ENCODE results near the gene CWC22.
"Not testable (repeated sequence)": the region's sequence is repeated elsewhere in the genome, so short reads cannot be mapped to it uniquely, and the experiment has no call there.

Gene CWC22

GRCh38 chr2:180006781-180007579, at the start of gene CWC22:
Gene CWC22, minus strand, starts transcription at chr2:180007297. Its CDS starts 13,956 bp downstream, at chr2:179993341.
- H3K9me3 ChIP-seq (ENCODE audit: control insufficient read depth in 2 of 2, low read length in 2 of 2) = no peaks in the 10 kb centered on the region
- peak within 1 kb of the TSS; percentile 79 to 94 for H3K9ac ChIP-seq (ENCODE audit: low read depth in 1 of 2, low read length in 2 of 2)

DNA sequence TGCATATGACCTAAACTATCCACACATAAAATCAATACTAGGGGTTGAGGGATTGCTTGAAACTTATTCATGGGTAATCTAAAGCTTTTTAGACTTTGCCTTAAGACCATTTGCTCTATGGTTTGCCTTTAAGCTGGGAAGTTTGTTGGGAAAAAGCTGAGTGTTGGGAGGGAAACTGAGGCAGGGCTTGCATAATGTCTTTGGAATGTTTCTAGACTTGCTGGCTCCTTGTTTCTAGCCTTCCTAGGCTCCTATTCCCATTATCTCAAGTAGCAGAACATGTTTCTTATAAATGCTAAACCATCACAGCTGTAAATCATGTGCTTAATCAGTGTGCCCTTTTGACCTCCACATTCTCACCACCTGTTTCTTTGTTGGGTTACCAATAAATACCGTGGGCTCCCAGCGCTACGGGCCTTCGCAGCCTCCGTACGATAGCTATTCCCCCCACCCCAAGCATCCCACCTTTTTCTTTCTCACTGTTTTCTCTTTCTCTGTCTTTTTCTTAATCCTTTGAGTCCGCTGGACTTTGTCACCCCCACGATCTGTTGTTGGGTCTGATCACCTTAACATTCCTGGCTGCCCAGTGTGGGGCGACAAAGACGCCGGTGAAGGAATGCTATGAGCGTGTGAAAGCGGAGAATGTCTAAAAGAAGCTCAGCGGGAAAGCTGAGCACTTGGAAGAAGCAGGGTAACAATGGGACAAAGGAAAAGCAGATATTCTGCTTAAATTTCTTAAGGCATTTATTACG, 49.4 kb upstream of the CWC22 start:
- H3K9ac ChIP-seq (ENCODE audit: low read depth in 1 of 2, low read length in 2 of 2) = no peak overlapping the region
- H3K9me3 ChIP-seq (ENCODE audit: control insufficient read depth in 2 of 2, low read length in 2 of 2) = no peaks in the 10 kb centered on the region
- no peaks in the 10 kb centered on the region for H3K27me3 ChIP-seq (ENCODE audit: control insufficient read depth in 2 of 2, insufficient read depth in 2 of 2, low read length in 2 of 2)
- H3K4me1 ChIP-seq (ENCODE audit: control insufficient read depth in 2 of 2, insufficient read depth in 2 of 2, low read length in 2 of 2) = no peaks in the 10 kb centered on the region
- no peaks in the 10 kb centered on the region for H3K36me3 ChIP-seq (ENCODE audit: control insufficient read depth in 2 of 2, insufficient read depth in 2 of 2, low read length in 2 of 2)
- H3K27ac ChIP-seq (ENCODE audit: low read depth in 2 of 2, low read length in 2 of 2) = no peak overlapping the region
- no peak overlapping the region for H3K4me3 ChIP-seq (ENCODE audit: low read length in 2 of 2)

More at GRCh38 chr2:180006781-180007579, at the start of gene CWC22:
- H3K27ac ChIP-seq (ENCODE audit: low read depth in 2 of 2, low read length in 2 of 2) = peak within 1 kb of the TSS; percentile 86 to 89
- no peaks in the 10 kb centered on the region for H3K36me3 ChIP-seq (ENCODE audit: control insufficient read depth in 2 of 2, insufficient read depth in 2 of 2, low read length in 2 of 2)
- no peaks in the 10 kb centered on the region for H3K27me3 ChIP-seq (ENCODE audit: control insufficient read depth in 2 of 2, insufficient read depth in 2 of 2, low read length in 2 of 2)
- H3K4me1 ChIP-seq (ENCODE audit: control insufficient read depth in 2 of 2, insufficient read depth in 2 of 2, low read length in 2 of 2) = peaks cover 7 to 12% of the 10 kb centered on the region in 2 donors
- H3K4me3 ChIP-seq (ENCODE audit: low read length in 2 of 2) = peak within 1 kb of the TSS; percentile 95 to 99

DNA sequence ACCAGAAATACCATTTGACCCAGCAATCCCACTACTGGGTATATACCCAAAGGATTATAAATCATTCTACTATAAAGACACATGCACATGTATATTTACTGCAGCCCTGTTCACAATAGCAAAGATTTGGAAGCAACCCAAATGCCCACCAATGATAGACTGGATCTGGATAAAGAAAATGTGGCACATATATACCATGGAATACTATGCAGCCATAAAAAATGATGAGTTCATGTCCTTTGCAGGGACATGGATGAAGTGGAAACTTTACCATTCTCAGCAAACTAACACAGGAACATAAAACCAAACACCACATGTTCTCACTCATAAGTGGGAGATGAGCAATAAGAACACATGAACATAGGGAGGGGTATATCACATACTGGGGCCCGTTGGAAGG, 47.5 kb upstream of the CWC22 start:
- H3K27ac ChIP-seq (ENCODE audit: low read depth in 2 of 2, low read length in 2 of 2); H3K9me3 ChIP-seq (ENCODE audit: control insufficient read depth in 2 of 2, low read length in 2 of 2); H3K4me3 ChIP-seq (ENCODE audit: low read length in 2 of 2); H3K9ac ChIP-seq (ENCODE audit: low read depth in 1 of 2, low read length in 2 of 2); H3K27me3 ChIP-seq (ENCODE audit: control insufficient read depth in 2 of 2, insufficient read depth in 2 of 2, low read length in 2 of 2); H3K36me3 ChIP-seq (ENCODE audit: control insufficient read depth in 2 of 2, insufficient read depth in 2 of 2, low read length in 2 of 2); H3K4me1 ChIP-seq (ENCODE audit: control insufficient read depth in 2 of 2, insufficient read depth in 2 of 2, low read length in 2 of 2): not testable (repeated sequence)

GRCh38 chr2:180050246-180050645, 43.1 kb upstream of the CWC22 start:
- Histone ChIP-seq H3K36me3 (ENCODE audit: control insufficient read depth in 2 of 2, insufficient read depth in 2 of 2, low read length in 2 of 2) (no peaks in the 10 kb centered on the region), H3K27me3 (ENCODE audit: control insufficient read depth in 2 of 2, insufficient read depth in 2 of 2, low read length in 2 of 2) (no peaks in the 10 kb centered on the region), H3K4me1 (ENCODE audit: control insufficient read depth in 2 of 2, insufficient read depth in 2 of 2, low read length in 2 of 2) (no peaks in the 10 kb centered on the region), H3K9me3 (ENCODE audit: control insufficient read depth in 2 of 2, low read length in 2 of 2) (no peaks in the 10 kb centered on the region), H3K9ac (ENCODE audit: low read depth in 1 of 2, low read length in 2 of 2) (no peak overlapping the region), H3K27ac (ENCODE audit: low read depth in 2 of 2, low read length in 2 of 2) (no peak overlapping the region), H3K4me3 (ENCODE audit: low read length in 2 of 2) (no peak overlapping the region)

DNA sequence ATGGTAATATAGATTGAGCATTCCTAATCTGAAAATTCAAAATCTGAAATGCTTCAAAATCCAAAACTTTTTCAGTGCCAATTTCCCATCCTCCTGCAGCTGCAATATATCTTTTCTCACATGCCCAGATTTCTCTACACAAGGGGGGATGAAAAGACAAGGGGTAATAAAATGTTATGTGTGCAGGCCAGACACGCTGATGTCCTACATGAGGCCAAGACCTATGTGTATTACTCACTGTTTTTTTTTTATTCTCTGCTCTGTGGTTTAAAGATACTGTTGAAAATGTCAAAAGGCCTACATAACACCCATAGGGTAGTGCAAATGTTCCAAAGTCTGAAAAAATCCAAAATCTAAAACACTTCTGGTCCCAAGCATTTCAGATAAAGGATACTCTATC, 41.2 kb upstream of the CWC22 start:
- Histone ChIP-seq H3K36me3 (ENCODE audit: control insufficient read depth in 2 of 2, insufficient read depth in 2 of 2, low read length in 2 of 2) (no peaks in the 10 kb centered on the region), H3K4me3 (ENCODE audit: low read length in 2 of 2) (no peak overlapping the region), H3K27me3 (ENCODE audit: control insufficient read depth in 2 of 2, insufficient read depth in 2 of 2, low read length in 2 of 2) (no peaks in the 10 kb centered on the region), H3K9ac (ENCODE audit: low read depth in 1 of 2, low read length in 2 of 2) (no peak overlapping the region), H3K27ac (ENCODE audit: low read depth in 2 of 2, low read length in 2 of 2) (no peak overlapping the region), H3K4me1 (ENCODE audit: control insufficient read depth in 2 of 2, insufficient read depth in 2 of 2, low read length in 2 of 2) (no peaks in the 10 kb centered on the region), H3K9me3 (ENCODE audit: control insufficient read depth in 2 of 2, low read length in 2 of 2) (no peaks in the 10 kb centered on the region)

DNA sequence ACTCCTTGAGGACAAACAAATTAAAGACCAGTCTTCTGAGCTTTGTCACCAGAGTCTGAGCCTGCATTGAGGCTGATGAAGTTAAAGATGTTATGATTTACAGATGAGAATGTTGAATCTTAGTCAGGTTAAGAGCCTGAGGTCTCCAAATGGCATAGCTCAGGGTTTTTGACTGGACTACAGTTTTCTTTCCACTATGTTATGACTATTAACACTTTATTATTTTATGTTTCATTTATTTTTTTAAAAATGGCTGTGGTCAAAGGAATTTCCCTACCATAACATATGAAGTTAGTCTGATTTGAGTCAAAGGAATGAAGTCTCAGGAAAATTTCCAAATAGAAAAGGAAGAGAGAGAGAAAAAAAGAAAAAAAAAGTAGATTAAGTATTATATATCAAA, 39.7 kb upstream of the CWC22 start:
- H3K4me1 ChIP-seq (ENCODE audit: control insufficient read depth in 2 of 2, insufficient read depth in 2 of 2, low read length in 2 of 2) = no peaks in the 10 kb centered on the region
- H3K27ac ChIP-seq (ENCODE audit: low read depth in 2 of 2, low read length in 2 of 2) = no peak overlapping the region
- no peaks in the 10 kb centered on the region for H3K9me3 ChIP-seq (ENCODE audit: control insufficient read depth in 2 of 2, low read length in 2 of 2)
- no peaks in the 10 kb centered on the region for H3K36me3 ChIP-seq (ENCODE audit: control insufficient read depth in 2 of 2, insufficient read depth in 2 of 2, low read length in 2 of 2)
- no peak overlapping the region for H3K4me3 ChIP-seq (ENCODE audit: low read length in 2 of 2)
- H3K27me3 ChIP-seq (ENCODE audit: control insufficient read depth in 2 of 2, insufficient read depth in 2 of 2, low read length in 2 of 2) = no peaks in the 10 kb centered on the region
- no peak overlapping the region for H3K9ac ChIP-seq (ENCODE audit: low read depth in 1 of 2, low read length in 2 of 2)

GRCh38 chr2:180046202-180046601, 39.1 kb upstream of the CWC22 start:
- no peaks in the 10 kb centered on the region for H3K9me3 ChIP-seq (ENCODE audit: control insufficient read depth in 2 of 2, low read length in 2 of 2)
- no peaks in the 10 kb centered on the region for H3K27me3 ChIP-seq (ENCODE audit: control insufficient read depth in 2 of 2, insufficient read depth in 2 of 2, low read length in 2 of 2)
- H3K36me3 ChIP-seq (ENCODE audit: control insufficient read depth in 2 of 2, insufficient read depth in 2 of 2, low read length in 2 of 2) = no peaks in the 10 kb centered on the region
- no peaks in the 10 kb centered on the region for H3K4me1 ChIP-seq (ENCODE audit: control insufficient read depth in 2 of 2, insufficient read depth in 2 of 2, low read length in 2 of 2)
- H3K27ac ChIP-seq (ENCODE audit: low read depth in 2 of 2, low read length in 2 of 2) = no peak overlapping the region
- no peak overlapping the region for H3K4me3 ChIP-seq (ENCODE audit: low read length in 2 of 2)
- H3K9ac ChIP-seq (ENCODE audit: low read depth in 1 of 2, low read length in 2 of 2) = no peak overlapping the region

- Histone ChIP-seq H3K4me3 (ENCODE audit: low read length in 2 of 2) (no peak overlapping the region), H3K4me1 (ENCODE audit: control insufficient read depth in 2 of 2, insufficient read depth in 2 of 2, low read length in 2 of 2) (no peaks in the 10 kb centered on the region), H3K9me3 (ENCODE audit: control insufficient read depth in 2 of 2, low read length in 2 of 2) (no peaks in the 10 kb centered on the region), H3K27me3 (ENCODE audit: control insufficient read depth in 2 of 2, insufficient read depth in 2 of 2, low read length in 2 of 2) (no peaks in the 10 kb centered on the region), H3K9ac (ENCODE audit: low read depth in 1 of 2, low read length in 2 of 2) (no peak overlapping the region), H3K36me3 (ENCODE audit: control insufficient read depth in 2 of 2, insufficient read depth in 2 of 2, low read length in 2 of 2) (no peaks in the 10 kb centered on the region), H3K27ac (ENCODE audit: low read depth in 2 of 2, low read length in 2 of 2) (no peak overlapping the region)
These were observed 33.2 kb upstream of the CWC22 start for GRCh38 chr2:180040146-180040925.

- H3K27ac ChIP-seq (ENCODE audit: low read depth in 2 of 2, low read length in 2 of 2) = no peak overlapping the region
- no peaks in the 10 kb centered on the region for H3K36me3 ChIP-seq (ENCODE audit: control insufficient read depth in 2 of 2, insufficient read depth in 2 of 2, low read length in 2 of 2)
- H3K9ac ChIP-seq (ENCODE audit: low read depth in 1 of 2, low read length in 2 of 2) = no peak overlapping the region
- H3K27me3 ChIP-seq (ENCODE audit: control insufficient read depth in 2 of 2, insufficient read depth in 2 of 2, low read length in 2 of 2) = no peaks in the 10 kb centered on the region
- no peaks in the 10 kb centered on the region for H3K9me3 ChIP-seq (ENCODE audit: control insufficient read depth in 2 of 2, low read length in 2 of 2)
- no peak overlapping the region for H3K4me3 ChIP-seq (ENCODE audit: low read length in 2 of 2)
- no peaks in the 10 kb centered on the region for H3K4me1 ChIP-seq (ENCODE audit: control insufficient read depth in 2 of 2, insufficient read depth in 2 of 2, low read length in 2 of 2)
These were observed 31.9 kb upstream of the CWC22 start for GRCh38 chr2:180038997-180039396.
